GM19467 (cell line): ENCODE data around the gene SH3GL2.
"Not testable (repeated sequence)": the region's sequence is repeated elsewhere in the genome, so short reads cannot be mapped to it uniquely, and the experiment has no call there.

Source experiments
- ATAC-seq: cut with Tn5 transposase; IDR thresholded peaks from one replicate; pipeline ENCODE4 v1.9.1; 2021; ENCODE audit warnings: mild to moderate bottlenecking, moderate library complexity; ENCODE audit not compliant: unreplicated experiment

Gene SH3GL2

DNA sequence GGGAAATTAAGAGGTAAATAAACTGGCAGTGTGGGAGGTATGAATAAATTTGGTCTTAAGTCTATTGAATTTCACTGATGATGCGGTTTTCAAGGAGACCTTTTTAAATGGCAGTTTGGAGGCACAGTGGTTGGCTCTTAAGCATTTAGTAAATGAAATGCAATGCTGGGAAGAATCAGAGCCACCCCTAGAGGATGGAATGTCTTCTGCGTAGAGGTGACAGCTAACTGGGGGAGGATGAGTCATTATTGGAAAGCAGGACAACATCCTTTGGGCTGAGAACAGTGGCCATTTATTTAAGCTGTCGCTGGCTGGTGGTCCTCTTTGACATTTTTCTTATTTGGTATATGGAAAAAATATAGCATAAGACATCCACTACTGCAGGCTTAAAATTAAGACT, 163.2 kb downstream of the SH3GL2 start:
- ATAC-seq, result no peak

DNA sequence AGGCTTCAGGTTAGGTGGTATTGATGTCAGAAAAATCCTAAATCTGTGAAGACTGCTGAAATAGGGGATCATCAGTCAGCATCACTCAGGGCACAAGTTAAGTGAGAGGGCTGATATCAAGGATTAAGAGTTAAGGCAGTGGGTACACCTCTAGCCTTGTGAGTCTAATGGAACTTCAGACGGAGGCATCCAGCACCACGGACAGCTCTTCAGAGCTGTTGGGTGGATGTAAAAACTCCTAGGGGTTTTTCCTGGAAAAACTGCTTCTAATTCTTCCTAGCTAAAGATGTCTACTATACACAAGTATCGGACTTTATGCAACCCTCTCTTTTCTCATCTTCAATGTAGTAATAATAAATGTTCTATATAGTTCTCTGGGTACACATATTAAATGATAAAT, 165.9 kb downstream of the SH3GL2 start:
- no peak for ATAC-seq

DNA sequence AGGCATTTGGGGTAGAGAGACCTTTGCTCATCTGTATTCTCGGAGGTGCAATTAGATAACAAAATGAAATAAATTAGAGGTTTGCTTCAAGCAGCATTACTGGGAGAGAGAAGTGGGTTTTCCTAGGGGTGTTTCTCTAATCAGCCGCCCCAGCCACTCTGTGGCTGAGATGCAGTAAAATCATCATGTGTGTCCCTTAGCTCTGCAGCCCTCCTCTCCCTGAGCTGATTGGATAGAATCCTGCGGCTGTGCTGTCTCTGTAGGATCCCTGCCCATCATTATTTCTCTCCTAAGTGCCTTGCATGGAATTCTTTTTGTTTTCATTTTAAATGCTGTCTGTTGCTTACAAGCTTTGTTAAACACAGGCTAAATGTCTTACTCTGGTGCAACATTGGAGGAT, 171.4 kb downstream of the SH3GL2 start:
- no peak for ATAC-seq

DNA sequence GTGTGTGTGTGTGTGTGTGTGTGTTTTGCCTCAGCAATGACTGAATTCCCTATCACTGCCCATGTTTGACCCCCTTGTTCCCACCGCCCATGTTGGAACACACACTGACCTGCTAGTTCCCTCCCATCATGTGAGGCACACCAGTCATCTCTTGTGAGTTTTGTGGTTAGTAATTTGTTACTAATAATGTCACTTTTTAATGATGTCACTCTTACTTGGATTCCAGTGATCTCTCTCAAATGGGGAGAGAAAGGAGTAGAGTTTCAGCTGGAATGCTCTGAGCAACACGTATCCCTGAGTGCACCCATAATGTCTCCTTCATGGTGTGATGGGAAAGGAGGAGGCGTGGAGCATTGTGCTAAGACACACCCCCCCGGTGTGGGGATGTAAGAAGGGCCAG, 172.6 kb downstream of the SH3GL2 start:
- no peak for ATAC-seq

DNA sequence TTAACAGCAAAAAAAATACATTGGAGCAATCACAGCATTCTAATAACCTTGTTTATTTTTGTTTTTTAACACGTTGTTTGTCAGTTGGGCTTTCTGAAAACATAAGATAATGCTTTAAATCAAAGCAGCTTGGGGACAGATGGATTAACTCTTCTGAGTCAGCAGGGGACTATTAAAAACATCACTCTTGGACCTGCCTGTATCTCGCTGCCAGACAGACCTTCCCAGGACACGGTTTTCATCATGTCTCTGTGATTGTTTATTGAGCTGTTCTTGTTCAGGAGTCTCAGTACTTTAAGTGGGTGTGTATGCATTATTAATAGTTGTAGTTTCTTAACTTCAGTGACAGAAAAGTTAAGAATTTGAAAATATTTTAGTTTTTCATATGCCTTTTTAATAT, 173.2 kb downstream of the SH3GL2 start:
- ATAC-seq, result no peak

DNA sequence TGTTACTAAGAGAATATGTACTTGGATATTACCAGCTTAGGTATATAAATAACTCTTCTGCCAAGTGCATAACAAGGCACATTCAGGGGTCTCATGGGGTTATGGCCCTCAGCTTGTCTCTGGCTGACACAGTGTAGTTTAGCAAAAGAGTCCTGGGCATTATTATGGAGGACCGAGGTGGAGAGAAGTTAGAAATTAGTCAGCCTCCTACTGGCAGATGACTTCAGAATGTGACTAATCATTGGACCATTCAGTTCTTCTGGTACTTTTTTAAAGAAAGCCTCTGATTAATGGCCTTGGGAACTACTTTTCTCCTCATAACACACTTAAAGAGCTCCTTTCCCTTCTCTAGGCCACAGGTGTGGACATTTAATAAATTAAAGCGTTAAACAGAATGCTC, 178.9 kb downstream of the SH3GL2 start:
- ATAC-seq, result no peak

DNA sequence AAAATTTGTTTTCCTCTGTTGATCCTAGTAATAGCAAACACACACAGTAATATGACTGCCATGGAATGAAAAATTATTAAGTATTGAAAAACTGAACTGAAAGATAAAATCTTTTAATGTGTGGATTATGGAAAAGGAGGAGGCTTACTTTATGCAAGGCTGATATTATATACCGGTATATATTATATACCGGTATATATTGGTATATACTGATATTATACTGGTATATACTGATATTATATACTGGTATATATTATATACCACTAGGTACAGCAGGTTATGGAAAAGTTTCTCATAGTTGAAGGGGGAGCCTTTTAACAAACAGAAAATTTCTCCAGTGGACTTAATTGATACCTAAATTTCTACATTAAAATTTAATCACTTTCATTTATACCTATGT, 181.4 kb downstream of the SH3GL2 start:
- no peak for ATAC-seq

DNA sequence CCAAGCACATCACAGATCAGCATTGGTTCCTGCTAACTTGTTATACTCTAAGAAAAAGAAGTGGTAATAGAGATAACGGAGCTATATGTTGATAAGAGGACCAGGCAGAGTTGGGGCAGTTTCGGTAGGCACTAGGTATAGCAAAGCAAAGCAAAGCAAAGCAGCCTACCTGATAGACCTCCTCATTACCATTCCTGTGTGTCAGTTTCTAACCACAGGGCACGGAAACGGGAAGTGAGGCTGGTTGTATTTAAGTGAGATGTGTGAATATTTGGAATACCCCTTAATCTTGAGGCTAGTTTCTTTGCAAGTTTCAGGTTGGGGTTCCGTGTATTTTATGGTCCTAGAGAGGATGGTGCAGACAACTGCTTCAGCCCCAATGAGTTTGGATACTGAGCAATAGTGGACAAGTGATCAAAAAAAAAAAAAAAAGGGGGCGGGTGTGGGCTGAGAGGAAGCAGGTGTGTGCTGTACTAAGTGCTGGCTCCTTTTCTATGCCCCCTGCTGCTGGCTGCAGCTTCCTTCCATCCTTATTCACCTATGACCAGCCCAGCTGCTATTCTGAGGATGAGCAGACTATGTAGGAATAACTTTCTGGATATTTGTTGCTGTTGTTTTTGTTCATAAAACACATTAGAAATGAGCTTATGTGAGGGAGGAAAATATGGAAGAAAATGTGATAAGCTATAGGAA, 183.3 kb downstream of the SH3GL2 start:
- ATAC-seq, result no peak

DNA sequence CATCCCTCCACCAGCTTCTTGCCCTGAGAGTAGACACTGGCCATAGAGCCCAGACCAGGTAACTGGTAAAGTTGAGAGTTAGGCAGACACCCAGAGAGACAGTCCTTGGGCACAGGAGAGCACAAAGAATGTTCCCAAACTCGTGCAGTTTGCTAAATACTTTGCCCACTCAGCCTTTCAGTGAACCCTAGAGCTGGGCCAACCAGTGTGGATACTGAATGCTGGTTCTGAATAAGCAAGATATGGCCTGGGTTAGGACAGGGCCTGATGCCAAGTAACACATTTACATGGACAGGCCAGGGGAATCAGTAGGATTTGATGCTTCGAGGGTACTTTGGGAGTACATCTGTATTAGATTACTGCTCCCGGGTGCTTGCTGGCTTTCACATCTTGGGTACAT, 185.4 kb downstream of the SH3GL2 start:
- no peak for ATAC-seq

DNA sequence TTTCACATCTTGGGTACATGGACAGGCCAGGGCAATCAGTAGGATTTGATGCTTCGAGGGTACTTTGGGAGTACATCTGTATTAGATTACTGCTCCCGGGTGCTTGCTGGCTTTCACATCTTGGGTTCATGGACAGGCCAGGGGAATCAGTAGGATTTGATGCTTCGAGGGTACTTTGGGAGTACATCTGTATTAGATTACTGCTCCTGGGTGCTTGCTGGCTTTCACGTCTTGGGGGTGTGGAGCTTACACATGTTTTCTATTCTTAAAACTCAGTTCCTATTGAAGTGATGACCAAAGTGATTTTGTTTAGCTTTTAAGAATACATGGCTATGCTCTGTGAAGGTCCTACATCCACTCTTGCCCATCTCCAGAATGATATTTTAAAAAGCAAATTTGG, 186.3 kb downstream of the SH3GL2 start:
- ATAC-seq, result not testable (repeated sequence)

DNA sequence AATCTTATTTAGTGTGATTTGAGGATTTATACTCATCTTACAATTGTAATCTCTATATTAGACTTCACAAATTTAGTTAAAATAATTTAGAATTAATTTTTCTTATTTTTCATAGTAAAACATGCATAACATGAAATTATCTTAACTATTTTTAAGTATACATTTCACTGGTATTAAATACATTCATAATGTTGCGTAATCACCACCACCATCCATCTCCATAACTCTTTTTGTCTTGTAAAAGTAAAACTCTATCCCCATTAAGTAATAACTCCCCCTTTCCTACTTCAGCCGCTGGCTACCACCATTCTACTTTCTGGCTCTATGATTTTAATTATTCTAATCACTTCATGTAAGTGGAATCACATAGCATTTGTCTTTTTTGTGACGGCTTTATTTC, 193.4 kb downstream of the SH3GL2 start:
- no peak for ATAC-seq

DNA sequence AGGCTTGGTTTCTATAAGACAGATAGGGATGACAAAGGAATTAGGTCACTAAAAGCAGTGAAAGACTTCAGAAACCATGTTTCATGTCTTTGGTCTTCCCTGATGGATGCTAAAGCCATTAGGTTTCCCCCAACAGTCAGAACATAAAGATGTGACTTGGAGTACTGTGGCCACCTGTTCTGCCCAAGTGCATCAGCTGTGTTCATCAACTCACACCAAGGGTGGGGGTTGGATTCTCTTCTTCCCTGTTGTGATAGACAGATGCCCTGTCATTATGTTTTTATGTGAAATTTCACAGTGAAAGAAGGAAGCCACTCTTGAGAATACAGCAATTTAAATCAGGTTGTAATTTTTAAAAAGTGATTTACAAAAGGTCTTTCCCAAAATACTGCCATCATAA, 196.8 kb downstream of the SH3GL2 start:
- ATAC-seq, result no peak

DNA sequence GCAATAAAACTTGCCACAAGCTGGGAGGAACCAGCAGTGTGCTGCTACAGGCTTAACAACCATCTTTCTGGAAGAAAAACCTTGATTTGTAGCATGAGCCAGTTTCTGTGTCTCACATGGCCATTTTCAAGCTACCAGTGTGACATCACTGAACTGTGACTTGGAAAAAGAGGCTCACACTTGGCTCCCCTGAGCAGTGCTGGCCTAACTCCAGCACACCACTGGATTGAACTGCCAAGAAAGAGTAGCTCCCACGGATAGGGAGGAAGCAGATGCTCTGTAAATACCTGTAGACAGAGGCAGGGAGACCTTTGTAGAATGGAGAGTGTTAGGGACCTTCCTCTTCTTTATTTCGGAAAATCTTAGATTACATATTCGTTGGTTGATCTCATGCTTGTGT, 197.9 kb downstream of the SH3GL2 start:
- no peak for ATAC-seq

DNA sequence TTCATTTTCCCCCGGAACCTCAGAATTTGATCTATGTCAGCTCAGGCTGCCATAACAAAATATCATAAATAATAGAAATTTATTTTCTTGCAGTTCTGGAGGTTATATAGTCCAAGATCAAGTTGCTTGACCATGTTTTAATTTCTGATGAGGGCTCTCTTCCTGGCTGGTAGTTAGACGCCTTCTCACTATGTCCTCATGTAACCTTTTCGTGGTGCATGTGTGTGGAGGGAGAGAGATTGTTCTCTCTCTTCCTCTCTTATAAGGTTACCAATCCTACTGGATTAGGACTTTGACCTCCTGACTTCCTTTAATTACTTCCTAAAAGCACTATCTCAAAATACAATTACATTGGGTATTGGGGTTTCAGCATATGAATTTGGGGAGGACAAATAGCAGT, 198.6 kb downstream of the SH3GL2 start:
- no peak for ATAC-seq

DNA sequence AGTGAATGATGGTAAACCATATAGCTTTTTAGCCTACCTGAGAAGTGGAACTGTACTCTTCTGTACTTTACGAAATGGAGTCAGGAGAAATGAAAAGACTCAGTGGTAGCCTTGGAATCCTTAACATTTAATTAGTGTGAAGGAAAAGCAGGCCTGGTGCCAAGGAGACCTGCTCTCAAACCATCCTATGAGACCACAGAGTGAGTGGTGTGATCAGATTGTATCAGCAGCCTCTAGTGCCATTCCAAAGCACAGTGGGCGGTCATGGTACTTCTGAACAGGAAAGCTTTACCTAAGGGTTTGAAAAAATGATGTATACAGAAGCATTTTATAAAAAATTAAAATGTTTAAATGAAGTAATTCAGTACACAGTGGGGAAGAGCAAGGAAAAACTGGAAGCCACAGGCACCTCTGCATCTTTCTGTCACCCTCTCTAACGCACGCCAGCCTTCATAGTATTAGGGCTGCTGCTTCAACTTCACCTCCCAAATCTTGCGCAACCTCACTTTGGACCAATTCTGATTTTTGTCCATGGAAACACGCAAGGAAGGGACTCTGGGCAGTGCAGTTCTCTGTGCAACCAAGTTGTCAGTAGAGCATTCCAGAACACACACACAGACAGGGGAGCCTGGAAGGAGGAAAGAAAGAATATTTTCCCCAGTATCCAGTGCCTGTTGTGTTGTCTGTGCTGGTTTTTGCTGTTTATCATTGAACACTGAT, 203.7 kb downstream of the SH3GL2 start:
- ATAC-seq, result no peak

DNA sequence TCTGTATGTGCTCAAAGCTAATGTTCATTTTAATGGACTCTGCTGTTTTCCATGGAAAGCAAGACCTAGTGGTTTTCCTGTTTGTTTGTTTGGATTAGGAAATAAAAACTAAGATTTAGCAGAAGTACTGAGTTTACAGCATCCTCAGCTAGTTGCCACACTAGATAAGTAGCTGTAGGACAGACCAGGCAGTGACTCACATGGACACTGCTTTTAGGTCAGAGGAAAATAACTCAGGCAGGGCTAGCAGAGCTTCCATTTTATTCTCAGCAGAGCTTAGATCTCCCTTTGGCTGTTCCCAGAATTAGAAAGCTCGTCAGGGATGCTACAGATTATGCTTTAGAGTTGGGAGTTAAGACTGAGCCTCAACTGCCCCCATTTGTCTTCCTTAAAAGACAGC, 204.4 kb downstream of the SH3GL2 start:
- no peak for ATAC-seq

DNA sequence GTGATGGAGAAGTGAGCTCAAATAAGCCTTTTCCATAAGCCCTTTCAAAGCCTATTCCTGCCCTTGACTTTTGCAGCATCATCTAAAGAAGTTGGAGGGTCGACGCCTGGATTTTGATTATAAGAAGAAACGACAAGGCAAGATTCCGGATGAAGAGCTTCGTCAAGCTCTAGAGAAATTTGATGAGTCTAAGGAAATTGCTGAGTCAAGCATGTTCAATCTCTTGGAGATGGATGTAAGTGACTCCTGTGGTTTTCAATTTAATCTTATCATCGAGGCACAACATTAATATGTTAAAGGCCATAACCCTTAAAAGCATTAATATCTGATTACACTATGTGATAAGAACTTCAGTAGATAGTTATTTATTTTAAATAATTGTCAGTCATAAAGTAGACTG, 210.4 kb downstream of the SH3GL2 start:
- ATAC-seq, result no peak

DNA sequence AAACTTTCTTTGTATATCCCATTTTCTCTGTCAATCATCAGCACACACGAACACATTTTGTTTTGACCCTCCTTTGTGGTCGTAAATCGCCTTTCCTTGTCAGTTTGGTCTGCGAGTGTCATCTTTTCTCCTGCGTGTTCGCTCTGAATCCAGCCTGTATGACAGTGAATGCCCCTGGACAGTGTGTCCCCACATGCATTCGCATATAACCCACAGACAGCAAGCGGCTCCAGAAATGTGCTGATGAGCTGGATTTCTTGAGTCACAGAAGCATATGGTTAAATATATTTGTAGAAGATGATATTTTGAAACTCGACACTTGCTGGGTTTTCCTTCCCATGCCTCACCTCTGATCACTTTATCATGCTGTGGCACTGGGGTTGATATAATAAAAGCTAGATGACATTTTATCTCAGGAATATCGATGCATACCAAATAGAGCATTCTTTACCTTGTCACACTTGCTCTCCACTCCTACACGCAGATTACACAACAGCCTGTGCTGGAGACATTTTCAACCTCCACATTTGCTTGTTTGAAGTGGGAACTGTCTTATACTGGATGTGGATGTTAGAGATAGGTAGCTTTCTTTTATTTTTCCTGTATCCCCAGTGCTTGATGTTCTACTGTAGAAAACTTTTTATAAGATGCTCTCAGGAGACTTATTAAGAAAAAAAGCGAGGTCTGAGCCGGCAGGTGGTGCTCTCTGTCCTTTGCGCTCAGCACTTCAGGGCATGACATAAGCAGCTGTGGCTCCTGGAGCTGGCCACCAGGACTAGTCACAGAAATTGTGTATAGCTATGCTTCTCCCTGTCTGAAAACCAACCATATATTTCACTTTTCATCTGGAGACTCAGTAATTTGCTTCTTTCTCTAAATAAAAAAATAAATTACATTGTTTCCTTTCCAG, 215.1 kb downstream of the SH3GL2 start:
- no peak for ATAC-seq

DNA sequence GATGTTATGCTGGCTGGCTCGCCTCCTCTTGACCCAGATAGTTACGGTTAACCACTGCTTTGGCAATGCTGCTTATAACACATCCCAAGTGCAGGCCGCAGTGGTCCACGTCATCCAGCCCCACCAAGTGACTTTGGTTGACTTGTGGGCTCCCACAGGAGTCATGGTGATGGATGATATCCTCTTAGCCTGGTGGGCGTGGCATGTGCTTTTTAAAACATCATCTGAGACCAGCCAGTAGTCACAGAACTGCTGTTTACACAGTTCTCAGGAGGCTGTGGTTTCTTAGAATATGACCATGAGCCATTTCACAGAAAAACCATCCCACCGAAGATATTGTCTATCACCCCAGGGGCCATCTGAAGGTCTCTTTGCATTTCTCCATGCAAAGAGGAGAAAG, 216.9 kb downstream of the SH3GL2 start:
- no peak for ATAC-seq

DNA sequence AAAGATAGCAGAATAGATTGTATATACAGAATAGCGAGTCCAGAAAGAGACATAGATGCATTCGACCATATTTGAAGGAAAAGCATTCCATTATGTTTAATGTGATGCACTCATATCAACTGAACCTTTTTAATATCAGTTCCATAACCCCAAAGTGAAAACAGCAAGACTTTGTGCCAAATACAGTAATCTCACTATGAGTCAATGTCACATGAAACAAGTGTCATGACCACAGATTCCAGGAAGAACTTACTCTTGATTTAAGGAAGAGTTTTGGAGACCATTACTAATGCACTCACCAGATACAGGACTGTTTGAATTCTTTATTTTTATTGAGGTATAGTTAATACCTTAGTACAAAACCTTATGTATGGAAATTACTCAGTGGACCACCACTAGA, 220.5 kb downstream of the SH3GL2 start:
- ATAC-seq, result no peak

DNA sequence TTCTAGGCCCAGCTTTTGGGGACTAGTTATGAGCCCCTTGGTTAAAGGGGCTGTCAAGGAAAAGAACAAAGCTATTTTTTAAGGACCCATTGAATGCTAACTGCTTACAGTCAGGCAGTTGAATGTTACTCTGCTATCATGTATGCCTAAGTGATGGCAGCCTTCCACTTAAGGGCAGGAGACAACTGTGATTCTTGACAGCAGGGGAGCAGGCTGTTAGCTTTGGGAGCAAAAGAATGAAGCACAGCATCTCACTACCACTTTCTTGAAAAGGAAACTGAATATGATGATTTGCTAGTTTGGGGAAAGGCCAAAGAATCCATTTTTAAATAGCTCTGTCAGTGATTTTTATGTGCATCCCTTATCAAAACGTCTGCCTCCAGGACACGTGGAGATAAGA, 221.6 kb downstream of the SH3GL2 start:
- ATAC-seq, result no peak
